SK-N-MC (cell line): ENCODE data around the gene RGS4.

Experiments
- EZH2 ChIP-seq: fragments of 200-600 bp; sonication (generic); IDR thresholded peaks from one replicate; pipeline ENCODE4 v1.6.1; 2017; ENCODE audit warnings: antibody characterized with exemption
- POLR2AphosphoS5 ChIP-seq: IDR thresholded peaks from 2 replicates; pipeline ENCODE4 v1.6.1; 2012; ENCODE audit warnings: mild to moderate bottlenecking, low read depth, low read length, borderline replicate concordance

- TF ChIP-seq POLR2AphosphoS5, result no peak
- TF ChIP-seq EZH2, result no peak
Observed at GRCh38 chr1:163060343-163061007, 8.7 kb upstream of the RGS4 start.
